ENCODE measurements around the gene FOXP2. TPM values are rescaled to one million over a fixed set of nuclear protein-coding genes. Genes with fewer than 3 reads are reported as not detected.

FOXP2 gene
- total and polyA plus RNA-seq, 2 of the 4 experiments (the other 2 are of a cell fraction) = 0.89 to 1.1 TPM

- H4K91ac ChIP-seq (ENCODE audit: insufficient read depth, low read depth, low read length) = no peak overlapping the region
- H2BK15ac ChIP-seq (ENCODE audit: low read depth, low read length) = no peak overlapping the region
- no peak for ATAC-seq (ENCODE audit: low read depth)
- no peak overlapping the region for H2AFZ ChIP-seq (replicated peaks; ENCODE audit: low read length, poor library complexity)
- H3K4me2 ChIP-seq (ENCODE audit: low read depth, low read length) = no peak overlapping the region
- CTCF ChIA-PET = no interaction called here
- no peak overlapping the region for H4K8ac ChIP-seq (ENCODE audit: low read depth in 2 of 2, low read length in 2 of 2)
- H4K20me1 ChIP-seq (ENCODE audit: insufficient read depth, low read length) = no peaks in the 10 kb centered on the region
- H3K27me3 ChIP-seq (ENCODE audit: control insufficient read depth, insufficient read depth, low read length) = no peaks in the 10 kb centered on the region
- no peak for TF ChIP-seq RFX5 (IDR thresholded peaks at IDR 0.05; ENCODE audit: low read depth, low read length)
- TF ChIP-seq SMC3 (IDR thresholded peaks at IDR 0.05; ENCODE audit: low read depth, low read length) = no peak
- TF ChIP-seq MAFK (IDR thresholded peaks at IDR 0.05; ENCODE audit: low read depth, low read length) = no peak
- TF ChIP-seq MXI1 (IDR thresholded peaks at IDR 0.05; ENCODE audit: borderline replicate concordance, low read depth, low read length) = no peak
- TF ChIP-seq RAD21 (IDR thresholded peaks at IDR 0.05; ENCODE audit: low read length) = no peak
- no peak for TF ChIP-seq NFE2L2 (IDR thresholded peaks at IDR 0.05; ENCODE audit: low read depth, low read length)
- TF ChIP-seq BHLHE40 (IDR thresholded peaks at IDR 0.05; ENCODE audit: low read depth, low read length) = no peak
- TF ChIP-seq, protein P1, sequence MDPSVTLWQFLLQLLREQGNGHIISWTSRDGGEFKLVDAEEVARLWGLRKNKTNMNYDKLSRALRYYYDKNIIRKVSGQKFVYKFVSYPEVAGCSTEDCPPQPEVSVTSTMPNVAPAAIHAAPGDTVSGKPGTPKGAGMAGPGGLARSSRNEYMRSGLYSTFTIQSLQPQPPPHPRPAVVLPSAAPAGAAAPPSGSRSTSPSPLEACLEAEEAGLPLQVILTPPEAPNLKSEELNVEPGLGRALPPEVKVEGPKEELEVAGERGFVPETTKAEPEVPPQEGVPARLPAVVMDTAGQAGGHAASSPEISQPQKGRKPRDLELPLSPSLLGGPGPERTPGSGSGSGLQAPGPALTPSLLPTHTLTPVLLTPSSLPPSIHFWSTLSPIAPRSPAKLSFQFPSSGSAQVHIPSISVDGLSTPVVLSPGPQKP (IDR thresholded peaks at IDR 0.05; ENCODE audit: borderline replicate concordance, low read depth, low read length) = no peak
- no peak for TF ChIP-seq RCOR1 (IDR thresholded peaks at IDR 0.05; ENCODE audit: insufficient replicate concordance, low read length)
- no peak for TF ChIP-seq FOS (IDR thresholded peaks at IDR 0.05; ENCODE audit: low read depth, low read length)
- TF ChIP-seq POLR2A (IDR thresholded peaks at IDR 0.05; ENCODE audit: low read depth, low read length) = no peak
- TF ChIP-seq MAZ (IDR thresholded peaks at IDR 0.05; ENCODE audit: borderline replicate concordance, low read depth, low read length) = no peak
- no peak for TF ChIP-seq CHD1 (IDR thresholded peaks at IDR 0.05; ENCODE audit: low read depth, low read length)
- TF ChIP-seq CTCF (conservative IDR thresholded peaks at IDR 0.05; ENCODE audit: low read depth, low read length) = no peak
- TF ChIP-seq CEBPB (IDR thresholded peaks at IDR 0.05; ENCODE audit: low read depth, low read length) = no peak
- no peak for TF ChIP-seq USF2 (IDR thresholded peaks at IDR 0.05; ENCODE audit: low read depth, low read length)
- H2AK9ac ChIP-seq (replicated peaks; ENCODE audit: low read depth, low read length, poor library complexity) = no peak overlapping the region
- no peak overlapping the region for H2BK20ac ChIP-seq (ENCODE audit: low read depth, low read length)
- dilution Hi-C loops (cut with HindIII; ENCODE audit: low sequenced_read_pairs, unreplicated experiment) (no loop called here), intact Hi-C loops (cut with micrococcal nuclease) (no loop called here), in situ Hi-C loops (cut with MboI; ENCODE audit: low sequenced_read_pairs) (no loop called here)
- H3K9ac ChIP-seq (ENCODE audit: low read depth, low read length) = no peak overlapping the region
- DNase-seq = no peak
- H3K4me1 ChIP-seq (ENCODE audit: control insufficient read depth, insufficient read depth, low read length) = no peaks in the 10 kb centered on the region
- H3K79me1 ChIP-seq (ENCODE audit: low read depth in 1 of 2, low read length in 2 of 2) = no peaks in the 10 kb centered on the region
- H3K18ac ChIP-seq (ENCODE audit: low read depth, low read length) = no peak overlapping the region
- no peak overlapping the region for H2AK5ac ChIP-seq (ENCODE audit: low read depth, low read length)
- H3K4me3 ChIP-seq (ENCODE audit: insufficient read depth, low read depth, low read length) = no peak overlapping the region
- POLR2A ChIA-PET (ENCODE audit: unreplicated experiment) = no interaction called here
- no peak overlapping the region for H2BK5ac ChIP-seq (ENCODE audit: low read depth, low read length, poor library complexity, severe bottlenecking)
- no peak overlapping the region for H3K23ac ChIP-seq (ENCODE audit: low read depth, low read length)
- H4K5ac ChIP-seq (ENCODE audit: low read depth, low read length) = no peak overlapping the region
- no peaks in the 10 kb centered on the region for H3K9me1 ChIP-seq (ENCODE audit: insufficient read depth, low read length)
- no TSS peak for BruUV-seq (replicated peaks)
- H3K27ac ChIP-seq (ENCODE audit: insufficient read depth, low read length) = no peak overlapping the region
- H2BK120ac ChIP-seq (ENCODE audit: low read depth, low read length) = no peak overlapping the region
- H3K56ac ChIP-seq (ENCODE audit: extremely low read depth, insufficient read depth, low read length) = no peak overlapping the region
- H3K4ac ChIP-seq (ENCODE audit: low read depth, low read length) = no peak overlapping the region
- no peaks in the 10 kb centered on the region for H3K36me3 ChIP-seq (ENCODE audit: control insufficient read depth, insufficient read depth, low read length)
- H3K14ac ChIP-seq (replicated peaks; ENCODE audit: low read depth, low read length) = no peak overlapping the region
- no peaks in the 10 kb centered on the region for H3K9me3 ChIP-seq (ENCODE audit: control insufficient read depth, insufficient read depth, low read length)
- no CpG with 5 or more reads among the region's 1 CpG for WGBS, 2 experiments (ENCODE audit: extremely low coverage in 2 of 2, insufficient read length in 1 of 2)
Observed at GRCh38 chr7:114639451-114639850, 224.8 kb downstream of the FOXP2 start.

Data from IMR-90 (cell line).